Raji (cell line): ENCODE data around the gene PRDM11.

ENCODE experiments used
- POLR2A ChIP-seq: IDR thresholded peaks from 2 replicates; pipeline ENCODE4 v1.6.1; 2011; ENCODE audit warnings: low read depth, low read length, control low read depth; ENCODE audit not compliant: insufficient read depth

Gene PRDM11

GRCh38 chr11:45146072-45147016, at the start of gene PRDM11:
PRDM11 (plus strand) TSS chr11:45146639; CDS start chr11:45181767, 35,128 bp downstream.
- no peak; the same call in 1 of the 2 replicates for TF ChIP-seq POLR2A

DNA sequence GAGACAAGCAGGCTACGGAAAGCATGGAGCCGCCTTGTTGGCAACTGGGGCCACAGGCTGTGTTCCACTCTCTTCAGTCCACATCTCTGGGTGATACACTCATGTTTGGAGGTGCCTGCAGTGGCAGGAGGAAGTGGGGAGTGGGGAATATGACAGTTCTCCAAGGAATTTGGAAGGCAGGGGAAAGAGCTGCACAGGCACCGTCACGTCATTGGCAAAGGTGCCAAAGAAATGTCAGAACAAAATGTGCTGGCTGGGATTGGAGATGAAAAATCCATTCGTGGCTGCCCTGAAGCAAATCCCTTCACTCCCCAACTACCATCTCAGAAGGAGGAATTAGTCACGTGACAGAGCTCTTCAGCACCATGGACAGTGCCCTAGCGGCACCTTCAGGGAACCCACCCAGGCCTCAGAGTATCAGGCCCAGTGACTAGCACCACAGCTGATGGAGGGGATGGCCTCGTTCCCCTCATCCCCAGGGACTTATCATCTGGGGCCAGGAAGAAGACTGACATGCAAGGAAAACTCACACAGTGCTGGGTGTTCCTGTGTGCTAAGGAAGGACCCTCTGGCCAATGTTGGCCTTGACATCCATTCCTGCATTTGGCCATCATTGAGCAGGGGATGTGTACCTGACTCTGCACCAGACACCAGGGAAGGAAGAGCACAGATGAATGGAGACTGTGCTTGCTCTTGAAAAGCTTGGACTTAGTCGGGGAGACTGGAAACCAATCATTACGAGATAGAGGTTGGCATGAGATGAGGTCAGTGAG, 48.5 kb upstream of the PRDM11 start:
- TF ChIP-seq POLR2A, result no peak

GRCh38 chr11:45098929-45099328, 47.5 kb upstream of the PRDM11 start:
- TF ChIP-seq POLR2A, result no peak

DNA sequence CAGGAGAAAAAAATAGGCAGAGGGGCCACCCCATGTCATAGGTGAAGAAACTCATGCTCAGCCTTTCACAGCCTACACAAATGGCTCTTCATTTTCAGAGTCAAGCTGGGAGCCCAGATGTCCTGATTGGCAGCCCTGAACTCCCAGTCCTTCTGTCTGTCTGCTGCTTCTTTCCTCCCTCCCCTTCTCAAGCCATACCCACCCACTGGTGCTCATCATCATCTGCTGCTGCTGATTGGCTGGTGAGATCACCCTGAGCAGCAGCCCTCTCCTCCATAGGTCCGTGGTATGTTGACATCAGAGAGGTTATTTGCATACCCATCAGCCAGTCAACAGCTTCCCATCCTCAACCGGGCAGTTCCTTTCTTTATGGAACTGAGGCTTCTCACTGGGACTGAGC, 46.1 kb upstream of the PRDM11 start:
- TF ChIP-seq POLR2A, result no peak

DNA sequence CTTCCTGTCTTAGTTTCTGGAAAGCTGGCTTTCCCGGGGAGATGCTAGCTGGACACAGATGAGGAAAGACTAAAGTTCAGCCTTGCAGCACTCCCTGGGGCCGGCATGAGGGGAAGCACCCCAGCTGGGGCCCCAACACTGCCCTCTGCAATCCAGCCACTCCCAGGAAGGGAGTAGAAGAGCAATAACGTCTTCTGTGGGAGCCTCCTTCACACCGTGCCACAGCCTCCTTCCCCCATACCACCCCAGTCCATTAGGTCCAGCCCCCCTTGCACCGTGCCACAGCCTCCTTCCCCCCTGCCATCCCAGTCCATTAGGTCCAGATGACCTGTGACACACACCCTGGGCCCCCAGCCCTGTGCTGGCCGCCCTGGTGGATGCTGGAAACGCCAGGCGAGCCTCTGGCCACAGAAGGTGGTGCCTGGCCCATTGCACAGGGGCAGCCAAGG, 44.1 kb upstream of the PRDM11 start:
- TF ChIP-seq POLR2A, result no peak

- no peak for TF ChIP-seq POLR2A
Observed at GRCh38 chr11:45102810-45103621, 43.4 kb upstream of the PRDM11 start.

GRCh38 chr11:45104006-45104789, 42.2 kb upstream of the PRDM11 start:
- no peak for TF ChIP-seq POLR2A

DNA sequence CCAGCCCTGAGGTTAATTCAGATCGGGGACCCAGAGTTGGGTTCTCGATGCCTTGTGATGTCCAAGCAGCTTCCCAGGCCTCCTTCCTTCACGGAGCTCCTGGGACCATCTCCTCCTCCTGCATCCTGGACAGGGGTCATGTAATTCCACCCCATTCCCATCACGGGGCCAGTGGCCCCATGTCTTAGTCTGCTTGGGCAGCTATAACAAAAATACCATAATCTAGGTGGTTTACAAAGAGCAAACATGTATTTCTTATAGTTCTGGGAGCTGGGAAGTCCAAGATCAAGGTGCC, 41.7 kb upstream of the PRDM11 start:
- no peak for TF ChIP-seq POLR2A

DNA sequence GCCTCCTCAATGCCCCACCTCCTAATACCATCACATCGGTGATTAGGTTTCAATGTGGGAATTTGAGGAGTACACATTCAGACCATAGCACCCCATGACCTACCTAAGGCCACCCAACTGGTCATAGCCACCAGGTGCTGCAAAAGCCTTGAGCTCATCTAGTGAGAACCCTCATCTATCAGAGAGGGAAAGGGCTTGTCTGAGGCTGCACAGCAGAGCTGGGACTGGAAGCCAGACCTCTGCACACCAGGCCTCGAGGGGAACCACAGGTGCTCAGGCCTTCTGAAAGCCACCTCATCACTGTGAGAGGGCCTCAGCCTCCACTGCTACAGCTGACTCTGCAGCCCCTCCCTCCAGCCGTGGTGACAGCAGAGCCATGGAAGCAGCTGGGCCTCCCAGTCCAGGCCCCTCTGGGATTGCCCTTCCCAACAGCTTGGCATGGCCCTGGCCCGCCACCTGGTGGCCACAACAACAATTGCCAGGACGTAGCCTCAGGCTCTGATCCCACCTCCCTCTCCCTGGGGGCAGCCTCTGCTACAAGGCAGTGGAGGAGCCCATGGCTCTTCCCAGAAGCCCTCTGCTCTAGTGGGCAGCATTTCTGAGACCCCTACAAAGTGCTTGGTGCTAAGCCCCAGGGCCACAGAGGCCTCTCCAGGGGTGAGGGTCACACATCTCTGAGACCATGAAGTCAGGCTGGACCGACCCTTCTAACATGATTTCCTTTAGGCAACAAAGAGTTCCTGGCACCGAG, 41.0 kb upstream of the PRDM11 start:
- TF ChIP-seq POLR2A, result no peak

DNA sequence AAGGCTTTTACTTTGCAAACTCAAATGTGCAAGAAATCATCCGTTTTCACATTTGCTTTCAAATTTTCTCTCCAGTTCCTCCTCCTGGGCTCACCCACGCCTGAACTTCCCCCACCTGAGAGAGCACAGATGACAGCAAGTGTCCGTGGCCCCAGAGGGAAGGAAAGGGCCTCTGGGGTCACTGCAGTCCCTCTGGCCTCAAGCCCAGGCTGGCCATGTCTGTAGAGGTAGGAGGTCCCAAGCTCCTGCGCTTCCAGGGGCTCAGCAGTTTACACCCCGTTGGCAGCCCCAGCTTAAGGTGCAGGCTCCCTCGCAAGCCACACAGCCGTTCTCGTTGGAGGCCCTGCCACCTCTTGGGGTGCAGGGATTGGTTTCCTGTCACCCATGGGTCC, 40.5 kb upstream of the PRDM11 start:
- TF ChIP-seq POLR2A, result no peak

DNA sequence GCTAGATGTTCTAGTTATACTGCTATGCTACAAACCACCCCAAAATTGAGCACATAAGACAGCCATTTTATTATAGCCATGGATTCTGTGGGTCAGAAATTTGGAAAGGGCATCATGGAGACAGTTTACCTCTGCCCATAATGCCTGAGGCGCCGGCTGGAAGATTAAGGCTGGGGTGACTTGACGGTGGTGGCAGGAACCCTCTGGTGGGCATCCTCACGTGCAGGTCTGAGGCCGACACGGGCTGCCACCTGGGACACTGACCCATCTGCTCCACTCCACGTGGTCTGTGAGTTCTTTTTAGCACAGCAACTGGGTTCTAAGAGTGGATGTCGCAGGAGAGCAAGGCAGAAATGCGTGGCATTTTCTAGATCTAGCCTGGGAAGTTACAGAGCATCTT, 40.0 kb upstream of the PRDM11 start:
- no peak for TF ChIP-seq POLR2A

GRCh38 chr11:45107029-45107428, 39.4 kb upstream of the PRDM11 start:
- no peak for TF ChIP-seq POLR2A

- no peak for TF ChIP-seq POLR2A
Observed at GRCh38 chr11:45108070-45109064, 38.1 kb upstream of the PRDM11 start.

GRCh38 chr11:45109400-45109799, 37.0 kb upstream of the PRDM11 start:
- TF ChIP-seq POLR2A, result no peak
